Measurements from ENCODE around the gene MAST2. TPM values are rescaled to one million over a fixed set of nuclear protein-coding genes. Genes with fewer than 3 reads are reported as not detected.

Gene MAST2
- total and polyA plus RNA-seq, 2 of the 4 experiments (the other 2 are of a cell fraction), result 14.2 to 41.0 TPM

- no peak for TF ChIP-seq POLR2A (IDR thresholded peaks at IDR 0.05; ENCODE audit: low read depth, low read length)
- no peak for TF ChIP-seq NFE2L2 (IDR thresholded peaks at IDR 0.05; ENCODE audit: low read depth, low read length)
- no peak for TF ChIP-seq MXI1 (IDR thresholded peaks at IDR 0.05; ENCODE audit: borderline replicate concordance, low read depth, low read length)
- no peak for TF ChIP-seq USF2 (IDR thresholded peaks at IDR 0.05; ENCODE audit: low read depth, low read length)
- TF ChIP-seq BHLHE40 (IDR thresholded peaks at IDR 0.05; ENCODE audit: low read depth, low read length), result no peak
- TF ChIP-seq CEBPB (IDR thresholded peaks at IDR 0.05; ENCODE audit: low read depth, low read length), result 0 out of 2 replicates have a peak, but pooled peaks have one; percentile 32
- no TSS peak for BruUV-seq (replicated peaks)
- Histone ChIP-seq H4K8ac (ENCODE audit: low read depth in 2 of 2, low read length in 2 of 2) (peak overlapping the region in 1 of 2 experiments; percentile 61; a peak in 3 of 4 replicates), H3K18ac (ENCODE audit: low read depth, low read length) (peak overlapping the region; percentile 33; the same call in 1 of the 2 replicates), H3K56ac (ENCODE audit: extremely low read depth, insufficient read depth, low read length) (no peak overlapping the region), H2AK5ac (ENCODE audit: low read depth, low read length) (no peak overlapping the region), H3K36me3 (ENCODE audit: control insufficient read depth, insufficient read depth, low read length) (no peaks in the 10 kb centered on the region), H3K4me1 (ENCODE audit: control insufficient read depth, insufficient read depth, low read length) (peaks cover 10% of the 10 kb centered on the region), H3K14ac (replicated peaks; ENCODE audit: low read depth, low read length) (peak overlapping the region; percentile 23), H3K4ac (ENCODE audit: low read depth, low read length) (peak overlapping the region; percentile 77), H2BK15ac (ENCODE audit: low read depth, low read length) (no peak overlapping the region), H3K4me3 (ENCODE audit: insufficient read depth, low read depth, low read length) (no peak overlapping the region), H3K79me1 (ENCODE audit: low read depth in 1 of 2, low read length in 2 of 2) (peaks cover 5 to 18% of the 10 kb centered on the region in 2 experiments; a peak in 2 of 4 replicates), H2BK20ac (ENCODE audit: low read depth, low read length) (peak overlapping the region; percentile 64; the same call in 1 of the 2 replicates), H4K20me1 (ENCODE audit: insufficient read depth, low read length) (no peaks in the 10 kb centered on the region), H2BK120ac (ENCODE audit: low read depth, low read length) (peak overlapping the region; percentile 67), H4K5ac (ENCODE audit: low read depth, low read length) (peak overlapping the region; percentile 28; the same call in 1 of the 2 replicates), H3K27ac (ENCODE audit: insufficient read depth, low read length) (peak overlapping the region; percentile 20; the same call in 1 of the 2 replicates), H3K9me1 (ENCODE audit: insufficient read depth, low read length) (no peaks in the 10 kb centered on the region), H3K27me3 (ENCODE audit: control insufficient read depth, insufficient read depth, low read length) (no peaks in the 10 kb centered on the region), H4K91ac (ENCODE audit: insufficient read depth, low read depth, low read length) (peak overlapping the region; percentile 67; the same call in 1 of the 2 replicates), H2BK5ac (ENCODE audit: low read depth, low read length, poor library complexity, severe bottlenecking) (peak overlapping the region; percentile 91), H3K9ac (ENCODE audit: low read depth, low read length) (no peak overlapping the region), H3K23ac (ENCODE audit: low read depth, low read length) (peak overlapping the region; percentile 71; the same call in 1 of the 2 replicates), H3K4me2 (ENCODE audit: low read depth, low read length) (peak overlapping the region; percentile 24; the same call in 1 of the 2 replicates), H2AFZ (replicated peaks; ENCODE audit: low read length, poor library complexity) (no peak overlapping the region), H3K9me3 (ENCODE audit: control insufficient read depth, insufficient read depth, low read length) (no peaks in the 10 kb centered on the region), H2AK9ac (replicated peaks; ENCODE audit: low read depth, low read length, poor library complexity) (no peak overlapping the region)
- dilution Hi-C loops (cut with HindIII; ENCODE audit: low sequenced_read_pairs, unreplicated experiment), result no loop called here
- no CpG with 5 or more reads among the region's 3 CpGs for WGBS, 2 experiments (ENCODE audit: extremely low coverage in 2 of 2, insufficient read length in 1 of 2)
- DNase-seq (peak; percentile 27), ATAC-seq (ENCODE audit: low read depth) (no peak)
- CTCF ChIA-PET, result interaction anchor here (0.6 to 0.9 kb wide), 2 partner anchors 25 to 49 kb away, joined by 4 to 5 read pairs; no protein-coding TSS in a partner anchor
- in situ Hi-C loops (cut with MboI; ENCODE audit: low sequenced_read_pairs), result no loop called here
- POLR2A ChIA-PET (ENCODE audit: unreplicated experiment), result no interaction called here
- intact Hi-C loops (cut with micrococcal nuclease), result no loop called here
Observed at GRCh38 chr1:45928486-45929205, 125.2 kb downstream of the MAST2 start.

All from IMR-90 (cell line).